Left renal pelvis (tissue), 4 donors: ENCODE measurements around the gene LAMA1. TPM values are rescaled to one million over a fixed set of nuclear protein-coding genes. Genes with fewer than 3 reads are reported as not detected.

ENCODE experiments used
- DNase-seq, 4 donors: peaks; one replicate each; pipeline ENCODE4 v3.0.0-alpha.2; 2013; ENCODE audit warnings: low read depth in 4 of 4, low spot score in 3 of 4
- polyA plus RNA-seq, 4 donors: library from polyadenylated mRNA; unstranded; fragments of 120-200 nt; gene quantifications; one replicate each; pipeline ENCODE4 v1.2.1, GENCODE V29; 2013; ENCODE audit not compliant: insufficient read length in 4 of 4

Gene LAMA1
- polyA plus RNA-seq, 4 donors: 2.0 to 90.4 (median 66.3) TPM

- no peak for DNase-seq
Observed at GRCh38 chr18:6901286-6901926, 216.2 kb downstream of the LAMA1 start.

GRCh38 chr18:6891788-6892187 lies 225.8 kb downstream of the LAMA1 start:
- no peak for DNase-seq

Other genes with a start within 250 kb of the LAMA1 start
- gene LRRC30, start 113.3 kb upstream of the LAMA1 start, polyA plus RNA-seq: 1 to 10 TPM in 1 of 4 donors, under 1 TPM in 2, not detected in 1; 0.20 to 1.4 (median 0.60) TPM